ENCODE data around the gene BPIFB3. TPM values are rescaled to one million over a fixed set of nuclear protein-coding genes. Genes with fewer than 3 reads are reported as not detected.

The BPIFB3 gene
- total and polyA plus RNA-seq, 7 donors, result not detected

DNA sequence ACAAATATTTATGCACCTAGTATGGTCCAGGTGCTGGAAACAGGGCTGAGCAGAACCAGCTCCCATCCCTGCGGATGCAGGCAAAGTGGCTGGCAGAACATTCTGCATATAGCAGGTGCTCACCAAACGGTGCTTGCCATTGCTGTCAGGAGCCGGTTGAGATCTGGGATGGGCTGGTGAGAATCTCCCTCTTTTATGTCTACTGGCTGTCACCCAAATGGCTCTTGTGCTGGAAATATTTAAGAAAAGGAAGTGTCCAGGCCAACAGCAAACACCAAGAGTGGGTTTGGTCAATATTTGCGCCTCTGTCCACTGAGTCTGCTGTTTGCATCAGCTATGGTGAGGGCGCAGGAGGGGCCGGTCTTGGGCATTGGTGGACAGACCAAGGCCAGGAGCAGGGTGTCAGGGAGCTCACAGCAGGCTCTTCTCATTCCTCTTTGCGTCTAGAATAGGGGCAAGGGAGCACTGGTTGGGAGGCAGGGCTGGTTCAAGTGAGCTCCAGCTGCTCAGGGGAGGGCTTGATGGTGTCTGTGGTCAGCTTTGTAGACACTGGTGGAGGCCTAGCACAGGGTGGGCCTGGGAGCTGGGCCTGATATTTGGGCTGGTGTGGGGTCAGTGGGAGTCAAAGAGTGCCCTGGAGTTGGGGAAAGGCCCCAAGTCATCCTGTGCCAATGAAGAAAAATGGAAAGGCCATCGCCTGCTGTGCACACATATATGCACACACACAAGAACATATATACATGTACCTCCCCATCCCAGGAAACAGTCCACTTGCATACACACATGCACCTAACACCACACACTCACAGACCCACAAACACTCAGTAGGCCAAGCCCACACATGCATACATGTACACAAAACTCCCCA, 47.6 kb upstream of the BPIFB3 start:
- TF ChIP-seq, protein P1, sequence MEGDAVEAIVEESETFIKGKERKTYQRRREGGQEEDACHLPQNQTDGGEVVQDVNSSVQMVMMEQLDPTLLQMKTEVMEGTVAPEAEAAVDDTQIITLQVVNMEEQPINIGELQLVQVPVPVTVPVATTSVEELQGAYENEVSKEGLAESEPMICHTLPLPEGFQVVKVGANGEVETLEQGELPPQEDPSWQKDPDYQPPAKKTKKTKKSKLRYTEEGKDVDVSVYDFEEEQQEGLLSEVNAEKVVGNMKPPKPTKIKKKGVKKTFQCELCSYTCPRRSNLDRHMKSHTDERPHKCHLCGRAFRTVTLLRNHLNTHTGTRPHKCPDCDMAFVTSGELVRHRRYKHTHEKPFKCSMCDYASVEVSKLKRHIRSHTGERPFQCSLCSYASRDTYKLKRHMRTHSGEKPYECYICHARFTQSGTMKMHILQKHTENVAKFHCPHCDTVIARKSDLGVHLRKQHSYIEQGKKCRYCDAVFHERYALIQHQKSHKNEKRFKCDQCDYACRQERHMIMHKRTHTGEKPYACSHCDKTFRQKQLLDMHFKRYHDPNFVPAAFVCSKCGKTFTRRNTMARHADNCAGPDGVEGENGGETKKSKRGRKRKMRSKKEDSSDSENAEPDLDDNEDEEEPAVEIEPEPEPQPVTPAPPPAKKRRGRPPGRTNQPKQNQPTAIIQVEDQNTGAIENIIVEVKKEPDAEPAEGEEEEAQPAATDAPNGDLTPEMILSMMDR (IDR thresholded peaks at IDR 0.05), result no peak
- intact Hi-C loops (cut with DNase I), result no loop called here
- H3K9me3 ChIP-seq, result no peaks in the 10 kb centered on the region
- no peak overlapping the region for H3K4me3 ChIP-seq
- DNase-seq (no peak), ATAC-seq (no peak)
- peaks cover 0 to 12% (median 0%) of the 10 kb centered on the region in 3 donors for H3K27me3 ChIP-seq (ENCODE audit: insufficient read depth in 3 of 3, low read length in 2 of 3)
- WGBS, 3 donors, result 60 to 71% (median 69%) methylated on average over 8 of the region's 8 CpGs
- no peaks in the 10 kb centered on the region for H3K36me3 ChIP-seq (ENCODE audit: insufficient read depth in 1 of 2, low read depth in 1 of 2)
- H3K4me1 ChIP-seq, result no peaks in the 10 kb centered on the region
- no peak overlapping the region for H3K27ac ChIP-seq

DNA sequence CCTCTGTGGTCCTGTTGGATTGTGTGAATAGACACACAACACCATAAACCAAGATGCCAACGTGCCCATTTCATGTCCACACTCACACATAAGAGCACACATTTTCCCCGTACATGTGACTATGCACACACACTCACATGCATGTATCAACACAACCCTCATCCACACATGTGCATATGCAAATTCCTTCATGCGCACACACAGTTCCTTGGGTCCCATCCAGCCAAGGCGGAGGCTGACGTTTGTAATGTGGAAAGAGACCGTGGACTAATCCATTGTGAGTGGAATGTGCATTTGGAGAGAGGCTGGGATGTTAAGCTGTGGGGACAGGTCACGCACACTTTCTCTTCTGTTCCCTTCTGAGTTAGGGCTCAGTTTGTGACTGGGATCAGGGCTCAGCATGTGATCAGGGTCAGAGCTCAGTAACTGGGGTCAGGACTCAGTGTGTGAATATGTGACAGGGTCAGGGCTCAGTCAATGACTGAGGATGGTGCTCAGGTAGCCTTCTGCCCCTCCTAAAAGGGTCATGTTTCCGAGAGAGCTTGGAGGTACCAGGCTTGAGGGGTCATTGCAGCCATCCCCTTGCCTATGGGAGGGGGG, 46.8 kb upstream of the BPIFB3 start:
- TF ChIP-seq, protein P1 (IDR thresholded peaks at IDR 0.05), result no peak
- H3K4me1 ChIP-seq, result no peaks in the 10 kb centered on the region
- H3K27me3 ChIP-seq (ENCODE audit: insufficient read depth in 3 of 3, low read length in 2 of 3), result peaks cover 0 to 14% (median 0%) of the 10 kb centered on the region in 3 donors
- no peak overlapping the region for H3K27ac ChIP-seq
- no peaks in the 10 kb centered on the region for H3K36me3 ChIP-seq (ENCODE audit: insufficient read depth in 1 of 2, low read depth in 1 of 2)
- no peaks in the 10 kb centered on the region for H3K9me3 ChIP-seq
- intact Hi-C loops (cut with DNase I), result no loop called here
- WGBS, 3 donors, result 47 to 57% (median 54%) methylated on average over 8 of the region's 8 CpGs
- H3K4me3 ChIP-seq, result no peak overlapping the region
- no peak for ATAC-seq
- peak in 1 of 2 donors; percentile 12 for DNase-seq

DNA sequence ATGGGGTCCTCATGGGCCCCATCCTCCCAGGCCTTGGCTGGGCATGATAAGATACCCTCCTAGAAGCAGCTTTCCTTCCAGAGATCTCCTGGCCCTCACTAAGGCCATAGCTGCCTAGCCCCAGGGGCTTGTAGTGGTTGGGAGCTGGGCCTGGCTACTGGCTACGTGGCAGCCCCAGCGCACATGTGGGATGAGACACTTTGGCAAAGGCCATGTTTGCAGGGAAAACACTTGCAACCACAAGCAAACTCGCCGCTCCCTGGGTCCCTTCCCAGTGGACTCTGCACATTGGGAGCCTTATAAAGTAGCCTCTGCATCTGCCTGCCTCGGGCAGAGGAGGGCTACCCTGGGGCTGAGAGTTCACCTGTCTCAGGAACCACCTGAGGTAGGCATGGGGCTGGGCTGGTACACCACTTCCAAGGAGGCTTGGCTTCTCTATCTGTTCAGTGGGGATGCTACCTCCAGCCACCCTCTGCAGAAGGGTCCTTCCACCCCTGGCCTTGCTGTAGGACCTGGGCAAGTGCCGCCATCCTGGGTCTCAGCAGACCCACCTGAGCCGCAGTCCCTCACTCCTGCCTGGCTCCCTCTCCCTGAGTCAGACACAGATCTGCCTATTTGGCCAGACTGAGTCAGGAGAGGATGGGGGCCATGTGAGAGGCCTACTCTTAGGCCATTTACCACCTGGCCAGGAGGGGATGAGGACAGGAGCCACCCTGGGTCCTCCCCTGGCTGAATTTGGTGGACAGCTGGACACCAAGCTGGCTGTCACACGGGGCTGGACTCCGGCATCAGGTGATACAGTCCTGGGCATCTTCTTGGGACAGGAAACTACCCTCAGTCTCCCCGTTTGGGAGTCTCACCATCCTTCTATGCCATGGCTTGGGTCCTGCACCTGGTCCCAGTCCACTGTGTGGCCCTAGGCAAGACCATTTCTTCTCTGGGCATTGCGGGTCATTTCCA, 46.0 kb upstream of the BPIFB3 start, which contains the start of gene BPIFB2:
Gene BPIFB2, plus strand, starts transcription at position 329 of the 960 bp plus-strand sequence. CDS start 871 bp downstream, outside the sequence.
- ATAC-seq (no peak), DNase-seq (peak in 1 of 2 donors; percentile 29)
- intact Hi-C loops (cut with DNase I), result no loop called here
- Histone ChIP-seq H3K27me3 (ENCODE audit: insufficient read depth in 3 of 3, low read length in 2 of 3) (peaks cover 0 to 22% (median 0%) of the 10 kb centered on the region in 3 donors), H3K9me3 (no peaks in the 10 kb centered on the region), H3K4me3 (no peak within 1 kb of the TSS), H3K27ac (no peak within 1 kb of the TSS), H3K36me3 (ENCODE audit: insufficient read depth in 1 of 2, low read depth in 1 of 2) (no peaks in the 10 kb centered on the region), H3K4me1 (no peaks in the 10 kb centered on the region)
- TF ChIP-seq, protein P1 (IDR thresholded peaks at IDR 0.05), result no peak
- 79 to 80% (median 80%) methylated on average over 11 of the region's 11 CpGs for WGBS, 3 donors

DNA sequence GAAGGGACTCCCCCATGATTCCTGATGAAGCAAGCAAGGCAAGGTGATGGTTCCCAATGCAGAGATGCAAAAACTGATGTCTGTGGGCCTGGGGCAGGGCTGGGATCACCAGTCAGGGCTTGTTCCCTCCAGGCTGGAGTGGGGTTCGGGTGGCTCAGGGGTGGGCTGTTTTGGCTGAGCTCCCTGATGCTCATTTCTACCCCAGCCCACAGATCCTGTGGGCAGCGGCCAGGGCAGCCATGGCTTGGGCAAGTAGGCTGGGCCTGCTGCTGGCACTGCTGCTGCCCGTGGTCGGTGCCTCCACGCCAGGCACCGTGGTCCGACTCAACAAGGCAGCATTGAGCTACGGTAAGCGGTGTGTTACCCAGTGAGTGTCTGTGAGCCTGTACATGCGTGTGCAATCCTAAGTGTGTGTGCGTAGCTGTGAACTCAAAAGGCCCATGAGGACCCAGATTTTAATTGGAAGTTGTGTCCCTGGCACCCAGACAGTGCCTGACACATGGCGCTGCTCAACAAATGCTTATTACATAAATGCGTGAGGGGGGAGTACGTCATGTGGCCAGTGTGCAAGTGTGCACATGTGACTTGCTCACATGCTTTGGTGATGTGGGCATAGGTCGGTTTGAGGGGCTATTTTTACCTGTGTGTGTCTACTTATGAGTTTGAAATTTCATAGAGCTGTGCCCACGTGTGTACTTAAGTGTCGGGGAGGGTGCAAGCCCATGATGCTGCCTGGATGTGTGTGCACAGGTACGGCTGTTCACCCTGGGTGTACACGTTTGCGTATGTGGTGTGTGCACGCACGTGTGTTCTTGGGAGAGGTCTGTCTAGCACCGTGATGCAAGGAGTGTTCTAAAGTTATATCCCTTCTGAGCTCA, 45.1 kb upstream of the BPIFB3 start:
- Histone ChIP-seq H3K36me3 (ENCODE audit: insufficient read depth in 1 of 2, low read depth in 1 of 2) (no peaks in the 10 kb centered on the region), H3K27ac (no peak overlapping the region), H3K9me3 (no peaks in the 10 kb centered on the region), H3K4me3 (no peak overlapping the region), H3K4me1 (no peaks in the 10 kb centered on the region), H3K27me3 (ENCODE audit: insufficient read depth in 3 of 3, low read length in 2 of 3) (peaks cover 0 to 23% (median 0%) of the 10 kb centered on the region in 3 donors)
- intact Hi-C loops (cut with DNase I), result no loop called here
- WGBS, 3 donors, result 78 to 85% (median 82%) methylated on average over 23 of the region's 23 CpGs
- TF ChIP-seq, protein P1 (IDR thresholded peaks at IDR 0.05), result no peak
- ATAC-seq (no peak), DNase-seq (peak in 1 of 2 donors; percentile 39)
